WTC11 (cell line): Measurements from ENCODE around the gene PAK1. TPM values are rescaled to one million over a fixed set of nuclear protein-coding genes. Genes with fewer than 3 reads are reported as not detected.

Experiments
- ATAC-seq: fragments of 200-7000 bp; cut with Tn5 transposase; 2 replicates; pipeline ENCODE4 v1.10.0; 2021; ENCODE audit warnings: mild to moderate bottlenecking, moderate library complexity
- CTCF ChIA-PET: fragments of 300-600 bp; sonication (Branson Sonifier 250); formaldehyde crosslinking; loops from one replicate; lab custom pipeline; 2021; ENCODE audit warnings: antibody characterized with exemption; lab: Charles Lee
- POLR2A ChIA-PET: fragments of 350-600 bp; sonication (Branson Sonifier 250); formaldehyde crosslinking; loops from one replicate; lab custom pipeline; 2021; ENCODE audit warnings: antibody characterized with exemption; lab: Charles Lee
- DNase-seq: peaks from one replicate; pipeline ENCODE4 v3.0.0; 2021; ENCODE audit warnings: low spot score
- H3K27ac Mint-ChIP-seq: 2 replicates; pipeline ENCODE4 v1.8.0; 2021; ENCODE audit warnings: mixed read lengths
- H3K27me3 Mint-ChIP-seq: 2 replicates; pipeline ENCODE4 v1.8.0; 2021; ENCODE audit warnings: low read depth, mild to moderate bottlenecking, moderate library complexity, mixed read lengths
- H3K36me3 Mint-ChIP-seq: 2 replicates; pipeline ENCODE4 v1.8.0; 2021; ENCODE audit warnings: mixed read lengths
- H3K4me1 Mint-ChIP-seq: 2 replicates; pipeline ENCODE4 v1.8.0; 2022; ENCODE audit warnings: mixed read lengths
- H3K4me3 Mint-ChIP-seq: 2 replicates; pipeline ENCODE4 v1.8.0; 2021; ENCODE audit warnings: mild to moderate bottlenecking, moderate library complexity, mixed read lengths
- H3K9me3 Mint-ChIP-seq: 2 replicates; pipeline ENCODE4 v1.8.0; 2021; ENCODE audit warnings: mixed read lengths
- ATF1 ChIP-seq: sonication (generic); formaldehyde crosslinking; IDR thresholded peaks from 2 replicates; pipeline ENCODE4 v1.8.1; 2023; ENCODE audit warnings: mild to moderate bottlenecking, moderate library complexity, missing genetic modification reagents
- ATF2 ChIP-seq: sonication (generic); formaldehyde crosslinking; IDR thresholded peaks from 2 replicates; pipeline ENCODE4 v1.8.1; 2022; ENCODE audit warnings: low read depth, missing genetic modification reagents, borderline replicate concordance
- CDX4 ChIP-seq: fragments of 250-450 bp; sonication (Bioruptor Pico); IDR thresholded peaks from 2 replicates; pipeline ENCODE4 v1.9.0; 2021; ENCODE audit warnings: moderate library complexity, mild to moderate bottlenecking, inconsistent platforms, borderline replicate concordance
- E2F4 ChIP-seq: sonication (generic); formaldehyde crosslinking; IDR thresholded peaks from 2 replicates; pipeline ENCODE4 v1.8.1; 2022; ENCODE audit warnings: low read depth, mild to moderate bottlenecking, moderate library complexity, missing genetic modification reagents, borderline replicate concordance
- ELF4 ChIP-seq: sonication (generic); formaldehyde crosslinking; IDR thresholded peaks from 2 replicates; pipeline ENCODE4 v1.8.1; 2022; ENCODE audit warnings: low read depth, mild to moderate bottlenecking, moderate library complexity, missing genetic modification reagents
- IRF2 ChIP-seq: sonication (generic); formaldehyde crosslinking; IDR thresholded peaks from 2 replicates; pipeline ENCODE4 v1.8.0; 2022; ENCODE audit warnings: low read depth, missing genetic modification reagents, borderline replicate concordance
- KAT7 ChIP-seq: sonication (generic); formaldehyde crosslinking; IDR thresholded peaks from 2 replicates; pipeline ENCODE4 v1.8.1; 2023; ENCODE audit warnings: missing genetic modification reagents, mild to moderate bottlenecking, borderline replicate concordance
- MYBL2 ChIP-seq: sonication (generic); formaldehyde crosslinking; IDR thresholded peaks from 2 replicates; pipeline ENCODE4 v1.8.1; 2023; ENCODE audit warnings: mild to moderate bottlenecking, moderate library complexity, missing genetic modification reagents
- NFE2L1 ChIP-seq: sonication (generic); formaldehyde crosslinking; IDR thresholded peaks from 2 replicates; pipeline ENCODE4 v1.8.1; 2023; ENCODE audit warnings: missing genetic modification reagents
- OVOL2 ChIP-seq: fragments of 250-450 bp; sonication (Bioruptor Pico); IDR thresholded peaks from 2 replicates; pipeline ENCODE4 v1.9.0; 2021; ENCODE audit warnings: mild to moderate bottlenecking, borderline replicate concordance
- PRRX2 ChIP-seq: fragments of 250-450 bp; sonication (Bioruptor Pico); IDR thresholded peaks from 2 replicates; pipeline ENCODE4 v1.8.0; 2021; ENCODE audit warnings: mild to moderate bottlenecking
- SP1 ChIP-seq: sonication (generic); formaldehyde crosslinking; conservative IDR thresholded peaks from 2 replicates; pipeline ENCODE4 v1.8.1; 2022; ENCODE audit warnings: missing genetic modification reagents
- STAT6 ChIP-seq: sonication (generic); formaldehyde crosslinking; conservative IDR thresholded peaks from 2 replicates; pipeline ENCODE4 v1.8.1; 2023; ENCODE audit warnings: mild to moderate bottlenecking, low read depth, missing genetic modification reagents, moderate library complexity
- TP53 ChIP-seq: sonication (generic); formaldehyde crosslinking; IDR thresholded peaks from 2 replicates; pipeline ENCODE4 v1.8.1; 2023; ENCODE audit warnings: mild to moderate bottlenecking, missing genetic modification reagents
- ZBTB43 ChIP-seq: sonication (generic); formaldehyde crosslinking; IDR thresholded peaks from 2 replicates; pipeline ENCODE4 v1.8.1; 2023; ENCODE audit warnings: mild to moderate bottlenecking, missing genetic modification reagents
- ZNF121 ChIP-seq: sonication (generic); formaldehyde crosslinking; IDR thresholded peaks from 2 replicates; pipeline ENCODE4 v1.8.0; 2023; ENCODE audit warnings: missing genetic modification reagents
- ZNF219 ChIP-seq: sonication (generic); formaldehyde crosslinking; IDR thresholded peaks from 2 replicates; pipeline ENCODE4 v1.8.0; 2023; ENCODE audit warnings: missing genetic modification reagents, mild to moderate bottlenecking, borderline replicate concordance
- ZNF416 ChIP-seq: fragments of 250-450 bp; sonication (Bioruptor Pico); IDR thresholded peaks from 2 replicates; pipeline ENCODE4 v1.9.0; 2021; ENCODE audit warnings: mild to moderate bottlenecking, inconsistent platforms
- ZNF423 ChIP-seq: fragments of 250-450 bp; sonication (Bioruptor Pico); IDR thresholded peaks from 2 replicates; pipeline ENCODE4 v2.1.2; 2022; ENCODE audit warnings: mild to moderate bottlenecking, moderate library complexity
- ZNF671 ChIP-seq: fragments of 250-450 bp; sonication (Bioruptor Pico); IDR thresholded peaks from 2 replicates; pipeline ENCODE4 v1.8.0; 2021; ENCODE audit warnings: mild to moderate bottlenecking
- total RNA-seq: library from RNA; stranded (reverse); gene quantifications from 3 replicates; pipeline ENCODE4 v1.2.3, GENCODE V29; 2021
- TF ChIP-seq, protein P1 (sequence below): fragments of 200-600 bp; IDR thresholded peaks from 2 replicates; pipeline ENCODE4 v1.8.0; 2022; ENCODE audit warnings: antibody characterized with exemption
- TF ChIP-seq, protein P2 (sequence below): fragments of 250-450 bp; sonication (Bioruptor Pico); IDR thresholded peaks from 2 replicates; pipeline ENCODE4 v1.9.0; 2021; ENCODE audit warnings: mild to moderate bottlenecking, borderline replicate concordance

PAK1 gene
- total RNA-seq, 1 experiment from 2014 or later: 160 TPM

DNA sequence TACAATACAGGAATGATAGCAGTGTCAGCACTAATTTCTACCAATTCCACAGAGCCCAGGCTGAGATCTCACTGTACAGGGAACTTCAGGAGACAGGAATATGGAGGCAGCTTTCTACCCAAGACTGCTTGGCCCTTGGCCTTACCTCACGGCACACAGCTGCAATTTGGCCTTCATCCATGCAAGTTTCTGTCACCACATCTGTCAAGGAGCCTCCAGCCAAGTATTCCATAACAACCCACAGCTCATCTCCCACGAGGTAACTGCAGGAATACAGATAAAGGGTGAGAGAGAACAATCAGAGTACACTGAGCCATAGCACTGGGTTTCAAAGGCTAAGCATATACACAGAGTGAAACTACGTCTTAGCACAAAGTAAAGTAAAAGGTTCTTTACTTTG lies 133.4 kb downstream of the PAK1 start (continued):
- TF ChIP-seq STAT6: no peak
- TF ChIP-seq TP53 (CRISPR knock-in tag): no peak
- TF ChIP-seq, protein P1, sequence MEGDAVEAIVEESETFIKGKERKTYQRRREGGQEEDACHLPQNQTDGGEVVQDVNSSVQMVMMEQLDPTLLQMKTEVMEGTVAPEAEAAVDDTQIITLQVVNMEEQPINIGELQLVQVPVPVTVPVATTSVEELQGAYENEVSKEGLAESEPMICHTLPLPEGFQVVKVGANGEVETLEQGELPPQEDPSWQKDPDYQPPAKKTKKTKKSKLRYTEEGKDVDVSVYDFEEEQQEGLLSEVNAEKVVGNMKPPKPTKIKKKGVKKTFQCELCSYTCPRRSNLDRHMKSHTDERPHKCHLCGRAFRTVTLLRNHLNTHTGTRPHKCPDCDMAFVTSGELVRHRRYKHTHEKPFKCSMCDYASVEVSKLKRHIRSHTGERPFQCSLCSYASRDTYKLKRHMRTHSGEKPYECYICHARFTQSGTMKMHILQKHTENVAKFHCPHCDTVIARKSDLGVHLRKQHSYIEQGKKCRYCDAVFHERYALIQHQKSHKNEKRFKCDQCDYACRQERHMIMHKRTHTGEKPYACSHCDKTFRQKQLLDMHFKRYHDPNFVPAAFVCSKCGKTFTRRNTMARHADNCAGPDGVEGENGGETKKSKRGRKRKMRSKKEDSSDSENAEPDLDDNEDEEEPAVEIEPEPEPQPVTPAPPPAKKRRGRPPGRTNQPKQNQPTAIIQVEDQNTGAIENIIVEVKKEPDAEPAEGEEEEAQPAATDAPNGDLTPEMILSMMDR: no peak
- TF ChIP-seq ELF4 (CRISPR knock-in tag): no peak
- TF ChIP-seq ATF2 (CRISPR knock-in tag): no peak
- no peak for TF ChIP-seq CDX4 (CRISPR knock-in tag)
- TF ChIP-seq OVOL2 (CRISPR knock-in tag): no peak

DNA sequence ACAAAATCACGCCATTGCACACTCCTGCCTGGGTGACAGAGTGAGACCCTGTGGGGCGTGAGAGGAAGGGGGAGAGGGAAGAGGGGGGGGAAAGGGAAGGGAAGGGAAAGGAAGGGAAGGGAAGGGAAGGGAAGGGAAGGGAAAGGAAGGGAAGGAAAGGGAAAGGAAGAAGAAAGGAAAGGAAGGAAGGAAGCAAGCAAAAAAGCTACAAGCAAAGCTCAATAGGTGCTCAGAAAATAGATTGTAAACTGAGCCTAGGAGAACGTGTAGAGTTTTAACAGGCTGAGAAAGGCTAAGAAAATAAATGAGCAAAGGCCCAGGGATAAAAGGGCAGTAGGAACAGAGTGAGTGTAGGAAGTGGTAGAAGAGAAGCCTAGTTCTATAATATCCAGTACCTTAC lies 141.6 kb downstream of the PAK1 start:
- H3K4me1 Mint-ChIP-seq: no peaks in the 10 kb centered on the region
- TF ChIP-seq ZNF121 (CRISPR knock-in tag) (no peak), ZNF219 (CRISPR knock-in tag) (no peak), ZBTB43 (CRISPR knock-in tag) (no peak), ZNF671 (CRISPR knock-in tag) (no peak), ZNF423 (CRISPR knock-in tag) (no peak), PRRX2 (CRISPR knock-in tag) (no peak), NFE2L1 (CRISPR knock-in tag) (no peak), IRF2 (CRISPR knock-in tag) (no peak), ZNF416 (CRISPR knock-in tag) (no peak), ATF1 (no peak)
- H3K27me3 Mint-ChIP-seq: no peaks in the 10 kb centered on the region
- CTCF ChIA-PET: no interaction called here
- ATAC-seq: no peak
- H3K9me3 Mint-ChIP-seq: peaks cover 9% of the 10 kb centered on the region; the same call in 1 of the 2 replicates
- DNase-seq: no peak
- POLR2A ChIA-PET: interaction anchor here (0.6 kb wide), 1 partner anchor 475 kb away, joined by 3 read pairs; no protein-coding TSS in a partner anchor
- H3K36me3 Mint-ChIP-seq: peaks cover 61% of the 10 kb centered on the region
- no peak overlapping the region for H3K27ac Mint-ChIP-seq
- H3K4me3 Mint-ChIP-seq: no peak overlapping the region

- ChIA-PET CTCF (no interaction called here), POLR2A (no interaction called here)
- ATAC-seq (no peak), DNase-seq (no peak)
- H3K4me1 Mint-ChIP-seq: no peaks in the 10 kb centered on the region
- H3K36me3 Mint-ChIP-seq: peaks cover 58% of the 10 kb centered on the region
- no peaks in the 10 kb centered on the region for H3K27me3 Mint-ChIP-seq
- no peak overlapping the region for H3K4me3 Mint-ChIP-seq
- H3K27ac Mint-ChIP-seq: no peak overlapping the region
- H3K9me3 Mint-ChIP-seq: no peaks in the 10 kb centered on the region
- TF ChIP-seq SP1 (CRISPR knock-in tag) (no peak), ZNF121 (CRISPR knock-in tag) (no peak), E2F4 (CRISPR knock-in tag) (no peak), KAT7 (no peak), MYBL2 (CRISPR knock-in tag) (no peak)
- TF ChIP-seq, protein P2, sequence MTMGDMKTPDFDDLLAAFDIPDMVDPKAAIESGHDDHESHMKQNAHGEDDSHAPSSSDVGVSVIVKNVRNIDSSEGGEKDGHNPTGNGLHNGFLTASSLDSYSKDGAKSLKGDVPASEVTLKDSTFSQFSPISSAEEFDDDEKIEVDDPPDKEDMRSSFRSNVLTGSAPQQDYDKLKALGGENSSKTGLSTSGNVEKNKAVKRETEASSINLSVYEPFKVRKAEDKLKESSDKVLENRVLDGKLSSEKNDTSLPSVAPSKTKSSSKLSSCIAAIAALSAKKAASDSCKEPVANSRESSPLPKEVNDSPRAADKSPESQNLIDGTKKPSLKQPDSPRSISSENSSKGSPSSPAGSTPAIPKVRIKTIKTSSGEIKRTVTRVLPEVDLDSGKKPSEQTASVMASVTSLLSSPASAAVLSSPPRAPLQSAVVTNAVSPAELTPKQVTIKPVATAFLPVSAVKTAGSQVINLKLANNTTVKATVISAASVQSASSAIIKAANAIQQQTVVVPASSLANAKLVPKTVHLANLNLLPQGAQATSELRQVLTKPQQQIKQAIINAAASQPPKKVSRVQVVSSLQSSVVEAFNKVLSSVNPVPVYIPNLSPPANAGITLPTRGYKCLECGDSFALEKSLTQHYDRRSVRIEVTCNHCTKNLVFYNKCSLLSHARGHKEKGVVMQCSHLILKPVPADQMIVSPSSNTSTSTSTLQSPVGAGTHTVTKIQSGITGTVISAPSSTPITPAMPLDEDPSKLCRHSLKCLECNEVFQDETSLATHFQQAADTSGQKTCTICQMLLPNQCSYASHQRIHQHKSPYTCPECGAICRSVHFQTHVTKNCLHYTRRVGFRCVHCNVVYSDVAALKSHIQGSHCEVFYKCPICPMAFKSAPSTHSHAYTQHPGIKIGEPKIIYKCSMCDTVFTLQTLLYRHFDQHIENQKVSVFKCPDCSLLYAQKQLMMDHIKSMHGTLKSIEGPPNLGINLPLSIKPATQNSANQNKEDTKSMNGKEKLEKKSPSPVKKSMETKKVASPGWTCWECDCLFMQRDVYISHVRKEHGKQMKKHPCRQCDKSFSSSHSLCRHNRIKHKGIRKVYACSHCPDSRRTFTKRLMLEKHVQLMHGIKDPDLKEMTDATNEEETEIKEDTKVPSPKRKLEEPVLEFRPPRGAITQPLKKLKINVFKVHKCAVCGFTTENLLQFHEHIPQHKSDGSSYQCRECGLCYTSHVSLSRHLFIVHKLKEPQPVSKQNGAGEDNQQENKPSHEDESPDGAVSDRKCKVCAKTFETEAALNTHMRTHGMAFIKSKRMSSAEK (CRISPR knock-in tag): no peak
These were observed 148.7 kb downstream of the PAK1 start for GRCh38 chr11:77325159-77325558.
